HG03097 (cell line): ENCODE results near the gene COL6A3.
"Not testable (repeated sequence)": the region's sequence is repeated elsewhere in the genome, so short reads cannot be mapped to it uniquely, and the experiment has no call there.

Source experiments
- ATAC-seq: cut with Tn5 transposase; IDR thresholded peaks from one replicate; pipeline ENCODE4 v1.9.1; 2021; ENCODE audit not compliant: unreplicated experiment, low FRiP score

Gene COL6A3

GRCh38 chr2:237418300-237418699, 4.3 kb upstream of the COL6A3 start:
- no peak for ATAC-seq

- ATAC-seq, result no peak
These were observed 782 bp downstream of the COL6A3 start for GRCh38 chr2:237412988-237413776.

GRCh38 chr2:237412646-237412987, 1.3 kb downstream of the COL6A3 start:
- no peak for ATAC-seq

- ATAC-seq, result no peak
These were observed 2.1 kb downstream of the COL6A3 start for GRCh38 chr2:237411683-237412423.

- no peak for ATAC-seq
These were observed 2.8 kb downstream of the COL6A3 start for GRCh38 chr2:237411092-237411601.

GRCh38 chr2:237409263-237409662, 4.7 kb downstream of the COL6A3 start:
- ATAC-seq, result not testable (repeated sequence)

- ATAC-seq, result no peak
These were observed 5.5 kb downstream of the COL6A3 start for GRCh38 chr2:237408335-237409000.

GRCh38 chr2:237407700-237408099, 6.3 kb downstream of the COL6A3 start:
- ATAC-seq, result no peak

GRCh38 chr2:237406371-237406895, 7.5 kb downstream of the COL6A3 start:
- no peak for ATAC-seq

- ATAC-seq, result no peak
These were observed 8.4 kb downstream of the COL6A3 start for GRCh38 chr2:237405605-237406004.

GRCh38 chr2:237405006-237405559, 8.9 kb downstream of the COL6A3 start:
- no peak for ATAC-seq

- no peak for ATAC-seq
These were observed 9.6 kb downstream of the COL6A3 start for GRCh38 chr2:237404413-237404812.

- ATAC-seq, result no peak
These were observed 10.7 kb downstream of the COL6A3 start for GRCh38 chr2:237403024-237403882.

- ATAC-seq, result no peak
These were observed 13.8 kb downstream of the COL6A3 start for GRCh38 chr2:237400199-237400598.

GRCh38 chr2:237397072-237397471, 16.9 kb downstream of the COL6A3 start:
- ATAC-seq, result no peak

GRCh38 chr2:237393523-237393922, 20.4 kb downstream of the COL6A3 start:
- ATAC-seq, result no peak

GRCh38 chr2:237392186-237392585, 21.8 kb downstream of the COL6A3 start:
- ATAC-seq, result no peak

GRCh38 chr2:237391140-237391539, 22.8 kb downstream of the COL6A3 start:
- ATAC-seq, result no peak

GRCh38 chr2:237390235-237390634, 23.7 kb downstream of the COL6A3 start:
- no peak for ATAC-seq

- ATAC-seq, result no peak
These were observed 24.1 kb downstream of the COL6A3 start for GRCh38 chr2:237389831-237390230.
